NCI-H2171 treated with DMSO at 0.1 percent for 48 hours (cell line): ENCODE measurements around the gene LYPD6B.
"Not testable (repeated sequence)": the region's sequence is repeated elsewhere in the genome, so short reads cannot be mapped to it uniquely, and the experiment has no call there.

Source experiments
- DNase-seq: peaks from one replicate; lab custom pipeline; 2025; lab: John Stamatoyannopoulos, UW

Gene LYPD6B

DNA sequence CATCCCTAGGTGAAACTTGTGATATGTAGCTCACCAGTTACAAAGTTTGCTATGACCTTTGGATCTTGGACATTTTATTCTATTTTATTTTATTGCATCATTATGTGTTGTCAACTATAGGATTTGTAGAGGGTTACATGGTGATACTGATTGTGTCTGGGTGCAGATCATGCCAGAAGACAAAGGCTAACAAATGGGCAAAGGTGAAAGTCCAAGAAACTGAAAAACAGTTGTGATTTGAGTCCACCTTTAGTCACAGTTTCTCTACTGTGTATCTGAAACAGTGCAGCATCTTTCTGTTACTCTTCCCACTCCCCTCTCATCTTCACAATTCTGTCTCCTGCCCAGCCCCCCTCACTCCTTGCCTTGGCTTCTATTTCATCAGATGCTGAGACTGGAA lies 180.0 kb downstream of the LYPD6B start:
- DNase-seq: no peak

- DNase-seq: no peak
These were observed 181.4 kb downstream of the LYPD6B start for GRCh38 chr2:149219856-149220255.

- DNase-seq: no peak
These were observed 182.5 kb downstream of the LYPD6B start for GRCh38 chr2:149221002-149221401.

DNA sequence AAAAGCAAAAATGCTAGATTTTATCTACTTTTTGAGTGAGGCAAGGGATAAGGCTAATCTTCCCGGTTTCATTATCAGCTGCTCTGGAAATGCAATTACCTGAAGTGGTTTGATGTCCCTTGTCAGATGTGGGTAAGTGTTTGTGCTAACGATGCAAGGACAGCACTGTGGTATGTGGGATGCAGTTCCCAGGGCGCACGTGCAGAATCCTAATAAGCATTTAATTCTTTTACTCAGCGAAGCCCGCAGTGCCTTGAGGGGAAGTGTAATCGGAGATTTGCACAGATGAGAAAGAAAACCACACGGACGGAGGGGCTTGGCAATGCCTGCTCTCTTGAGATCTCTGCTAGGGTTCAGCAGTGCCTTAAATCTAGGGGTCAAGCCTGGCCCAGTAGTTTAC lies 183.4 kb downstream of the LYPD6B start:
- DNase-seq: no peak

- DNase-seq: no peak
These were observed 185.1 kb downstream of the LYPD6B start for GRCh38 chr2:149223472-149224095.

- DNase-seq: no peak
These were observed 186.0 kb downstream of the LYPD6B start for GRCh38 chr2:149224543-149224942.

DNA sequence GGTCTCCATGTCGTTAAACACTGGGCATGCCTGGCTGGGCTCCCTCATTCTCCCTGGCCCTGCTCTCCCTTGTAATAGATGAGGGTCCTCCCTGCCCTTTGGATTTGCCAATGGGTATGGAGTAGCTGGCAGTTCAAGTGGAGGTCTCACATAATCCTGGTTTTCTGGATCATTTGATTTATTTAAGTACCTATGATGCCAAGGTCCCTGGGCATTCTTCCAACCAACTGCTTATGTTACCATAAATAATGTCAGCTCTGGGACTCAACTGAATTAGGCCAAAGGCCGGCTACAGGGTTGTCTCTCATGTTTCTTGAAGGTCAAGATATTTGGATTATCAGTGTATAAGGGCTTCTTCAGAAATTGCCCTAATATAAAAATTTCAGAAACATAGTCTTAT lies 186.9 kb downstream of the LYPD6B start:
- DNase-seq: peak; percentile 66

DNA sequence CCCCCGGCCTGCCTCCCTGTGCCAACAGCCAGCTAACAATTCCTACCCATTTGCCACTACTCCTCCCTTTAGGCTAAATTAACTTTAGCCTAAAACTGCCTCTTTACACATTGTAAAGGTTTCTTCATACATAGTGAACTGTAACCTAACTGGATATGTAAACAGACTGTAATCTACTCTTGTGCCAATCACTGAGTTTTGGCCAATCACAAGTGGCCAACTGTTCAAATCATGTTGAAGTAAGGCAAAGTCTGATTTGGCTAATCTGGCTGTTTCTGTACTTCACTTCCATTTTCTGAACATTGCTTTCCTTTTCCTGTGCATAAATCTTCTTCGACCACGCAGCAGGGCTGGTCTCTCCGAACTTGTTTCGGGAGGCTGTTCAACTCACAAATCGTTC lies 188.3 kb downstream of the LYPD6B start:
- no peak for DNase-seq

GRCh38 chr2:149235816-149236375 lies 197.4 kb downstream of the LYPD6B start:
- no peak for DNase-seq

DNA sequence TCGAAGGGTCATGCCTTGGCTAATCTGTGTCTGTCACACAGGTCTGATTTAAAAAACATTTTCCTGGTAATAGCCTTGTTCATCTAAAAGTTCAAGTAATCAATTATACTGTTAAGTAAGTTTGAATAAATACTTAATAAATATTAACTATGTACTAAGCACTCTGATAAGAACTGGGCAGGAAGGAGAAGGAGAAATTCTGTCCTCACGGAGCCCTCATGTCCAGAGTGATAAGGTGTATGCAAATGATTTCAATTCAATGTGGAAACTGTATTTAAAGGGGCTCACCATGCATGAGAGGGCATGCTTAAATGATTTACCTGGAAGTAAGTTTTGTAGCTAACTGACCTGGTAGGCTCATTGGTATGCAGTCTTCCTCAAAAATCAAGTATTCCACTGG lies 197.9 kb downstream of the LYPD6B start:
- no peak for DNase-seq

- no peak for DNase-seq
These were observed 207.7 kb downstream of the LYPD6B start for GRCh38 chr2:149246186-149246585.

- DNase-seq: not testable (repeated sequence)
These were observed 212.9 kb downstream of the LYPD6B start for GRCh38 chr2:149251436-149251835.

DNA sequence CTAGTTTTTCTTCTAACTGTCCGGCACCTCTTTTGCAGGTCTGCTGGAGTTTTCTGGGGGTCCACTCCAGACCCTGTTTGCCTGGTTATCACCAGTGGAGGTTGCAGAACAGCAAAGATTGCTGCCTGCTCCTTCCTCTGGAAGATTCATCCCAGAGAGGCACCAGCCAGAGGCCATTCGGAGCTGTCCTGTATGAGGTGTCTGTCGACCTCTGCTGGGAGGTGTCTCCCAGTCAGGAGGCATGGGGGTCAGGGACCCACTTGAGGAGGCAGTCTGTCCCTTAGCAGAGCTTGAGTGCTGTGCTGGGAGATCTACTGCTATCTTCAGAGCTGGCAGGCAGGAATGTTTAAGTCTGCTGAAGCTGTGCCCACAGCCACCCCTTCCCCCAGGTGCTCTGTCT lies 218.4 kb downstream of the LYPD6B start:
- DNase-seq: not testable (repeated sequence)

DNA sequence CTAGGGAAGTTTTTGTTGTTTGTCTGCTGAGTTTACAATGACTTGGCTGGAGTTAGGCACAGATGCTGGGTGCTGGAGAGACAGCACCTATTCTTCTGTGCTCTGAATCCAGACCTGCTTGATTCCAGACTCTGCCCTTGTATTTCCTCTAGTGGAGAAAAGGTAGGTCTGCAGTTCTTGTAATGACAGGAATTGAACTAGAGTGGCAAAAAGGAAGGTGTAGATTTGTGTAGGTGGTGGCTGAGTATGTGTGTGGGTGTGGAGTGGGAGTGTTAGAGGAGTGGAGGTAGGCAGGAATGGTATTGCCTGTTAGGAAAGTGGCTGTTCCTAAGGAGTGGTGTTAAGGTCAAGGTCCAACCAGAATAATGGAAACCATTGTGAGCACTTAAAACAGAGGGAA lies 220.0 kb downstream of the LYPD6B start:
- peak; percentile 5 for DNase-seq

- DNase-seq: no peak
These were observed 220.6 kb downstream of the LYPD6B start for GRCh38 chr2:149259136-149259535.

- no peak for DNase-seq
These were observed 223.2 kb downstream of the LYPD6B start for GRCh38 chr2:149261692-149262091.
